Left ventricle myocardium inferior (tissue), 1 donor: ENCODE data around the gene INSYN1. TPM values are rescaled to one million over a fixed set of nuclear protein-coding genes. Genes with fewer than 3 reads are reported as not detected.

Source experiments
- DNase-seq: peaks from one replicate; pipeline ENCODE4 v3.0.0-alpha.2; 2020
- H3K27ac ChIP-seq: fragments of 200-600 bp; replicated peaks from 2 replicates; pipeline ENCODE4 v1.8.0; 2021
- H3K27me3 ChIP-seq: fragments of 200-600 bp; 2 replicates; pipeline ENCODE4 v1.8.0; 2021; ENCODE audit warnings: low read depth
- H3K36me3 ChIP-seq: fragments of 200-600 bp; 2 replicates; pipeline ENCODE4 v1.8.0; 2021
- H3K4me1 ChIP-seq: fragments of 200-600 bp; 2 replicates; pipeline ENCODE4 v1.8.0; 2021
- H3K4me3 ChIP-seq: fragments of 200-600 bp; 2 replicates; pipeline ENCODE4 v1.8.0; 2021; ENCODE audit warnings: mild to moderate bottlenecking, moderate library complexity
- H3K9me3 ChIP-seq: fragments of 200-600 bp; replicated peaks from 2 replicates; pipeline ENCODE4 v1.8.0; 2021
- intact Hi-C: fragments of 100-400 bp; cut with micrococcal nuclease; formaldehyde crosslinking; loops from one replicate; pipeline ENCODE4 v1.11.0; 2022
- total RNA-seq: library from RNA; stranded (reverse); fragmentation: NEBNext Ultra II Directional; extraction: Animal tissue kit (Norgen Biotek cat#: 25700); gene quantifications from one replicate; pipeline ENCODE4 v1.2.1, GENCODE V29; 2021
- TF ChIP-seq, protein P1 (sequence below): fragments of 200-600 bp; IDR thresholded peaks from 2 replicates; pipeline ENCODE4 v1.8.0; 2021; ENCODE audit warnings: antibody characterized with exemption, mild to moderate bottlenecking, borderline replicate concordance
- donor health status: DM: no; HTN: yes; CAD: no; lungs with severe emphysema.

Gene INSYN1
- total RNA-seq, 1 donor from 2014 or later, result 121 TPM

DNA sequence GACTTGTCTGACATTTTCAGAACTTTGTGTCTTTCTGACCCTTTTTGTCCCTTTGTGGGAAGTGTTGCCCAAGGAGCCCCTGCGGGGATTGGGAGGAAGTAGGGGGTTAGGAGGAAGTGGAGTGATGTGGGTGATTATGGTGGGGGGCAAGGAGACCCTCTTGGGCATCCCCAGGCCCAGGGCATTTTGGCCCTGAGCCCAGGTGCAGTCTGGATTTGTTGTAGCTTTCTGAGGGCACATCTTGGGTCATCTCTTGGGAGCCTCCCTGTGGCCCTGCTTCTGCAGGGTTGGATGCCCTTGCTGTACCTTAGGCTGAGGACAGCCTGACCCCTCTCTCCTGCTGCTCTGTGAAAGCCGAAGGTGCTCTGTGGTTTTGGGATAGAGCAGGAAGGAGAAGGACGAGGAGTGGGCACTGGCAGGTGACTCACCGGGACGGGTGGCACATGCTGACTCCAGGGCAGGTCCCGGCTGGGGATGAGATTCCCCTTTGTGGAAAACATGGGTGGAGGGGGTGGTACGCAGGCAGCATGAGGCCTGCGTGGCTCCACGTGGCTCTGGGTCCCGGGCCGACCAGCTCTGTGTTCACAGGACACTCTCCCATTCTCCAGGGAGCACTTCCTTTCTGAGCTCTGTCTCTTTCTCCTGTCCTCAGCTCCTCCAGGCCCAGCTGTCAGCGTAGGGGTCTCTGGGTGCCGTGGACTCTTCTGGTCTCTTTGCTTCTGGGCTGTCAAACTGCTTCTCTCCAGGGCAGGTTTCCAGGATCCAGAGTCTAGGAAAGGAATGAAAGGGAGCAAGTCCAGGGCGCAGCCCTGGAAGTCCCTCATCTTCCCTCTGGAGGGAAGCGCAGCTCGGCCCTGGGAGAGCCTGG is 57.1 kb downstream of the INSYN1 start:
- Histone ChIP-seq H3K36me3 (no peaks in the 10 kb centered on the region), H3K4me3 (no peak overlapping the region), H3K27ac (peak overlapping the region; percentile 43), H3K9me3 (no peaks in the 10 kb centered on the region), H3K27me3 (no peaks in the 10 kb centered on the region), H3K4me1 (peaks cover 65% of the 10 kb centered on the region)
- TF ChIP-seq, protein P1, sequence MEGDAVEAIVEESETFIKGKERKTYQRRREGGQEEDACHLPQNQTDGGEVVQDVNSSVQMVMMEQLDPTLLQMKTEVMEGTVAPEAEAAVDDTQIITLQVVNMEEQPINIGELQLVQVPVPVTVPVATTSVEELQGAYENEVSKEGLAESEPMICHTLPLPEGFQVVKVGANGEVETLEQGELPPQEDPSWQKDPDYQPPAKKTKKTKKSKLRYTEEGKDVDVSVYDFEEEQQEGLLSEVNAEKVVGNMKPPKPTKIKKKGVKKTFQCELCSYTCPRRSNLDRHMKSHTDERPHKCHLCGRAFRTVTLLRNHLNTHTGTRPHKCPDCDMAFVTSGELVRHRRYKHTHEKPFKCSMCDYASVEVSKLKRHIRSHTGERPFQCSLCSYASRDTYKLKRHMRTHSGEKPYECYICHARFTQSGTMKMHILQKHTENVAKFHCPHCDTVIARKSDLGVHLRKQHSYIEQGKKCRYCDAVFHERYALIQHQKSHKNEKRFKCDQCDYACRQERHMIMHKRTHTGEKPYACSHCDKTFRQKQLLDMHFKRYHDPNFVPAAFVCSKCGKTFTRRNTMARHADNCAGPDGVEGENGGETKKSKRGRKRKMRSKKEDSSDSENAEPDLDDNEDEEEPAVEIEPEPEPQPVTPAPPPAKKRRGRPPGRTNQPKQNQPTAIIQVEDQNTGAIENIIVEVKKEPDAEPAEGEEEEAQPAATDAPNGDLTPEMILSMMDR, result no peak
- intact Hi-C loops, result loop anchor here (10.0 kb wide), 1 partner anchor 121 kb away; no protein-coding TSS in a partner anchor
- no peak for DNase-seq

DNA sequence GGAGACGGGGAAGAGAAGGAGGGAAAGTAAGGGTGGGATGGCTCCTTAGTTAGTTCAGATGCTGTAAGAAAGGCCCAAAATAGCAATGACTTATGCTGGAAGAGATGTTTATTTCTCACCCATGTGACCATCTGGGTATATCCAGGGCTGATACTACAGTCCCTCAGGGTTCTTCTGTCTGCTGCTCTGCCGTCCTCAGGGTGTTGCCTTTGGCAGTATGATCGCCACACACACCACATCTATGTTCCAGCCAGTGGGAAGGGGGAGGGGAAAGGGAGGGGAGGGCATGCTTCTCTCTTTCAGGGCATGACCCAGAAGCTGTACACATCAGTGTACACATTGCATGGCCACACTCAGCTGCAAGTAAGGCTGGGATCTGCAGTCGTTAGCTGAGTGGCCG is 58.7 kb downstream of the INSYN1 start:
- no peak overlapping the region for H3K4me3 ChIP-seq
- intact Hi-C loops, result loop anchor here (10.0 kb wide), 1 partner anchor 120 kb away; no protein-coding TSS in a partner anchor
- peaks cover 72% of the 10 kb centered on the region for H3K4me1 ChIP-seq
- H3K27me3 ChIP-seq, result no peaks in the 10 kb centered on the region
- H3K27ac ChIP-seq, result peak overlapping the region; percentile 29
- TF ChIP-seq, protein P1, result no peak
- no peaks in the 10 kb centered on the region for H3K36me3 ChIP-seq
- no peak for DNase-seq
- H3K9me3 ChIP-seq, result no peaks in the 10 kb centered on the region

DNA sequence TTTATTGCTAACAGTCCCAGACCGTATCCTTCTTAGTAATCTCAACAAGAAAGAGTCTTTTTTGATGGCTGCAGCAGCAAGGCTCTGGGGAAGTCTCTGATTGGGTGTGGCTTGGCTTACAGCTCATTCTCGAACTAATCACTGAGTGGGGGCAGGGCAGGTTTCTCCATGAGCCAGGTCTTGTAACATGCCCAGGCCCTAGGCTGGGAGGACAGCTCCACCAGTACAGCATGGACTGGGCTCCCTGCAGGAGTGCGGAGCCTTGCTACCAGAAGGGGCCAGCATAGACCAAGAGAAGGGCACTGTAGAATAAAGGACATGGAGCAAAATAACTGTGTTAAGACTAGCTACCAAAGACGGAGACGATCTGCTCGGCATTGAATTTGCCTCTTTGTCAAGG is 61.8 kb downstream of the INSYN1 start:
- Histone ChIP-seq H3K27me3 (no peaks in the 10 kb centered on the region), H3K9me3 (no peaks in the 10 kb centered on the region), H3K4me1 (peaks cover 78% of the 10 kb centered on the region), H3K4me3 (no peak overlapping the region), H3K36me3 (no peaks in the 10 kb centered on the region), H3K27ac (peak overlapping the region; percentile 61)
- peak; percentile 63 for DNase-seq
- TF ChIP-seq, protein P1, result peak; percentile 51
- intact Hi-C loops, result loop anchor here (10.0 kb wide), 1 partner anchor 117 kb away; no protein-coding TSS in a partner anchor

DNA sequence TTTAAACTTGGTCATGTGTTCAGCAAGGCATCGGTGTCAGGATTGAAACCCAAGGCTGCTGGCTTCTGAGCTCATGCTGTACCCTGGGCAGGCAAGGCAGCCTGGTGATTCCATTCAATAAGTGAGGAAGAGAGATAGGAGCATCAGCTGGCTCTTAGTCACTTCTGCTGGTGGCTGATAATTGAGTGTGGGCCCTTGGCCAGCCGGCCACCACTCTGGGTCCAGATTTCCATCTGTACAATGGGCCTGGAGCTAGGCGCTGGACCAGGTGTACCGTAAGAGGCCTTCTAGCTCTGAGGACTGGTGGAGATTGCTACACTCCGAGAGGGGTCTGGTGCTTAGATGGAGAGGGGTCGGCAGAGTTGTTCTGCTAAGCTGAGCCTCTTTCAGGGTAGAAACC is 64.7 kb downstream of the INSYN1 start:
- DNase-seq, result no peak
- no peaks in the 10 kb centered on the region for H3K36me3 ChIP-seq
- peak overlapping the region; percentile 21 for H3K27ac ChIP-seq
- TF ChIP-seq, protein P1, result no peak
- no peaks in the 10 kb centered on the region for H3K9me3 ChIP-seq
- no peak overlapping the region for H3K4me3 ChIP-seq
- peaks cover 76% of the 10 kb centered on the region for H3K4me1 ChIP-seq
- peaks cover 7% of the 10 kb centered on the region for H3K27me3 ChIP-seq
- intact Hi-C loops, result no loop called here

DNA sequence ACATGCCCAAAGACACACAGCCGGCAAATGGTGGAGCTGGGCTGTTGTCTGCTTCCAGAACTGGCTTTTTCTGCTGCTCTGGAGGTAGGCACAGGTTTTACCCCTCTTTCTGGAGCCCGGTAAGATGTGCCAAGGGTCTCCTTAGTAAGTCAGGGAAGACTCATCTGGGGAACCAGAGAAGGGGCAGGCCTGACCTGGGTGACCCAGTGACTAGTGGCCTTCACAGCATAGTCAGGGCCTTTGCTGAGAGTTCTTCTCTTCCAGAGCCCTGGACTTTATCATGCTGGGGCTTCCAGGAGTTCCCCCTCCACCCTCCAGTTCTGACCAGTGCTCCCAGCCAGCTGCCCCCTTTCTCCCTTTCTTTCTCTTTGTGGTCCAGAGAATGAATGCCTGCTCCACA is 65.8 kb downstream of the INSYN1 start:
- Histone ChIP-seq H3K27ac (peak overlapping the region; percentile 1), H3K9me3 (no peaks in the 10 kb centered on the region), H3K27me3 (peaks cover 7% of the 10 kb centered on the region), H3K4me3 (no peak overlapping the region), H3K4me1 (peaks cover 75% of the 10 kb centered on the region), H3K36me3 (no peaks in the 10 kb centered on the region)
- TF ChIP-seq, protein P1, result no peak
- no peak for DNase-seq
- intact Hi-C loops, result no loop called here
